Measurements from ENCODE around the gene SLC39A11. TPM values are rescaled to one million over a fixed set of nuclear protein-coding genes. Genes with fewer than 3 reads are reported as not detected.

SLC39A11 gene
- polyA plus RNA-seq, 3 donors = 16.6 to 27.9 (median 26.6) TPM

DNA sequence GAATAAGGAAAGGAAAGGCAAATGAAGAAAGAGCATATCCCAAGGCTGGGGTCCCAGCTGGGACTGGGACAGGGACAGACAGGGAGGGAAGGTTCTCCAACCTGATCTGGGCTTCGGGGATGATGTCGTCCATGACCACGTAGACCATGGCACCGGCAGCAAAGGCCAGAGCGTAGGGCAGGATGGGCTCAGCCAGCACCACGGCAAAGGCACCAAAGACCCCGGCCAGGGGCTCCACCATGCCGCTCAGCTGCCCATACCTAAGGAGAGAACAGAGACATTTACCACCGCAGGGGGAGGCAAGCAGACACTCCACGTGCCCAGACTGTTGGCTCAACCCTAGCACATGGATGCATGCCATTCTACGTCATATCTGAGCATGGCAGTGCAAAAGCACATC lies 443.8 kb downstream of the SLC39A11 start:
- Histone ChIP-seq H3K4me2 (replicated peaks; ENCODE audit: extremely low read depth, low read length, poor library complexity, severe bottlenecking) (no peak overlapping the region), H3K27me3 (ENCODE audit: control insufficient read depth in 2 of 2, insufficient read depth in 2 of 2, low read length in 2 of 2) (no peaks in the 10 kb centered on the region), H2AFZ (ENCODE audit: insufficient read depth, low read depth, low read length, poor library complexity, severe bottlenecking) (no peak overlapping the region), H3K9ac (ENCODE audit: insufficient read depth, low read length, poor library complexity, severe bottlenecking) (no peak overlapping the region), H3K27ac (ENCODE audit: low read depth in 1 of 2, low read length in 2 of 2) (no peak overlapping the region), H3K4me1 (ENCODE audit: control insufficient read depth in 1 of 2, insufficient read depth in 2 of 2, low read length in 2 of 2) (no peaks in the 10 kb centered on the region), H3K9me3 (replicated peaks in 1 of 2; ENCODE audit: control insufficient read depth in 1 of 2, insufficient read depth in 1 of 2, low read length in 2 of 2) (no peaks in the 10 kb centered on the region), H3K36me3 (replicated peaks in 1 of 2; ENCODE audit: control insufficient read depth in 1 of 2, insufficient read depth in 2 of 2, low read length in 2 of 2) (peaks cover 15 to 50% of the 10 kb centered on the region in 2 donors), H4K20me1 (ENCODE audit: insufficient read depth, low read length) (no peaks in the 10 kb centered on the region), H3K4me3 (replicated peaks in 1 of 3; ENCODE audit: low read depth in 2 of 3, low read length in 3 of 3) (no peak overlapping the region), H3K79me2 (ENCODE audit: insufficient read depth, low read length) (no peaks in the 10 kb centered on the region)
- intact Hi-C loops (cut with micrococcal nuclease) = no loop called here
- Mint-ChIP-seq H3K4me3 (no peak overlapping the region), H3K27me3 (ENCODE audit: low read depth in 3 of 3) (no peaks in the 10 kb centered on the region), H3K27ac (no peak overlapping the region), H3K36me3 (peaks cover 42 to 55% of the 10 kb centered on the region in 2 donors), H3K9me3 (peaks cover 0 to 6% (median 2%) of the 10 kb centered on the region in 7 donors), H3K4me1 (peaks cover 2% of the 10 kb centered on the region)
- TF ChIP-seq, protein P1, sequence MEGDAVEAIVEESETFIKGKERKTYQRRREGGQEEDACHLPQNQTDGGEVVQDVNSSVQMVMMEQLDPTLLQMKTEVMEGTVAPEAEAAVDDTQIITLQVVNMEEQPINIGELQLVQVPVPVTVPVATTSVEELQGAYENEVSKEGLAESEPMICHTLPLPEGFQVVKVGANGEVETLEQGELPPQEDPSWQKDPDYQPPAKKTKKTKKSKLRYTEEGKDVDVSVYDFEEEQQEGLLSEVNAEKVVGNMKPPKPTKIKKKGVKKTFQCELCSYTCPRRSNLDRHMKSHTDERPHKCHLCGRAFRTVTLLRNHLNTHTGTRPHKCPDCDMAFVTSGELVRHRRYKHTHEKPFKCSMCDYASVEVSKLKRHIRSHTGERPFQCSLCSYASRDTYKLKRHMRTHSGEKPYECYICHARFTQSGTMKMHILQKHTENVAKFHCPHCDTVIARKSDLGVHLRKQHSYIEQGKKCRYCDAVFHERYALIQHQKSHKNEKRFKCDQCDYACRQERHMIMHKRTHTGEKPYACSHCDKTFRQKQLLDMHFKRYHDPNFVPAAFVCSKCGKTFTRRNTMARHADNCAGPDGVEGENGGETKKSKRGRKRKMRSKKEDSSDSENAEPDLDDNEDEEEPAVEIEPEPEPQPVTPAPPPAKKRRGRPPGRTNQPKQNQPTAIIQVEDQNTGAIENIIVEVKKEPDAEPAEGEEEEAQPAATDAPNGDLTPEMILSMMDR (IDR thresholded peaks at IDR 0.05) = no peak
- no peak for DNase-seq
- over 99% methylated on average over 11 of the region's 11 CpGs for WGBS (ENCODE audit: insufficient coverage)

DNA sequence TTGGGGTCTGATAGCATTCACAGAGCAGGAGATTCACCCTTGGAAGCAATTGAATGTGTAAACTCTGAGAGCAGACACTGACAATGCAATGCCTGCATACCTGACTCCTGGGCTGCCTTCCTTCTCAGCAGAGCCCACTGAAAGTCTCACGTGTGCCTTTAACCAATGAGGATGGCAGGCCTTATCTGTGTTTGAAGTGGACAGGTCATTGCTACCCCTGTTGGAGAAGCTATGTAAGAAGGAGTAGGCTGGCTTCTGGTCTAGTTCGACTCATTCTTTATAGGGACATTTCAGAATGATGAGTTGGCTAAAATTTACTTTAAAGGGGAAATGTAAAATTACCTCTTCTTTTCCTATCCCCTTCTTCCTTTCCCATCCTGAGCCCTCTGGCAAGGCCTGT lies 446.3 kb downstream of the SLC39A11 start:
- no peak overlapping the region for H3K27ac Mint-ChIP-seq
- Histone ChIP-seq H3K4me1 (ENCODE audit: control insufficient read depth in 1 of 2, insufficient read depth in 2 of 2, low read length in 2 of 2) (no peaks in the 10 kb centered on the region), H2AFZ (ENCODE audit: insufficient read depth, low read depth, low read length, poor library complexity, severe bottlenecking) (no peak overlapping the region), H3K9me3 (replicated peaks in 1 of 2; ENCODE audit: control insufficient read depth in 1 of 2, insufficient read depth in 1 of 2, low read length in 2 of 2) (no peaks in the 10 kb centered on the region), H3K4me2 (replicated peaks; ENCODE audit: extremely low read depth, low read length, poor library complexity, severe bottlenecking) (no peak overlapping the region), H3K27ac (ENCODE audit: low read depth in 1 of 2, low read length in 2 of 2) (no peak overlapping the region), H3K79me2 (ENCODE audit: insufficient read depth, low read length) (no peaks in the 10 kb centered on the region), H4K20me1 (ENCODE audit: insufficient read depth, low read length) (no peaks in the 10 kb centered on the region), H3K27me3 (ENCODE audit: control insufficient read depth in 2 of 2, insufficient read depth in 2 of 2, low read length in 2 of 2) (no peaks in the 10 kb centered on the region), H3K9ac (ENCODE audit: insufficient read depth, low read length, poor library complexity, severe bottlenecking) (no peak overlapping the region), H3K36me3 (replicated peaks in 1 of 2; ENCODE audit: control insufficient read depth in 1 of 2, insufficient read depth in 2 of 2, low read length in 2 of 2) (peaks cover 17 to 48% of the 10 kb centered on the region in 2 donors), H3K4me3 (replicated peaks in 1 of 3; ENCODE audit: low read depth in 2 of 3, low read length in 3 of 3) (no peak overlapping the region)
- intact Hi-C loops (cut with micrococcal nuclease) = no loop called here
- peaks cover 2% of the 10 kb centered on the region for H3K4me1 Mint-ChIP-seq
- H3K27me3 Mint-ChIP-seq (ENCODE audit: low read depth in 3 of 3) = peaks cover 3 to 9% (median 4%) of the 10 kb centered on the region in 3 donors
- no peak overlapping the region for H3K4me3 Mint-ChIP-seq
- peaks cover 42 to 53% of the 10 kb centered on the region in 2 donors for H3K36me3 Mint-ChIP-seq
- no peak for DNase-seq
- WGBS (ENCODE audit: insufficient coverage) = no CpG with 5 or more reads among the region's 2 CpGs
- TF ChIP-seq, protein P1 (IDR thresholded peaks at IDR 0.05) = no peak
- peaks cover 0 to 15% (median 5%) of the 10 kb centered on the region in 7 donors for H3K9me3 Mint-ChIP-seq
